ENCODE results near the gene C1orf159. TPM values are rescaled to one million over a fixed set of nuclear protein-coding genes. Genes with fewer than 3 reads are reported as not detected.

C1orf159 gene
- total and polyA plus RNA-seq, 10 of the 15 experiments (the other 5 are each of a cell fraction or from before 2014, with no cell fraction given): 0.11 to 23.4 (median 8.0) TPM

DNA sequence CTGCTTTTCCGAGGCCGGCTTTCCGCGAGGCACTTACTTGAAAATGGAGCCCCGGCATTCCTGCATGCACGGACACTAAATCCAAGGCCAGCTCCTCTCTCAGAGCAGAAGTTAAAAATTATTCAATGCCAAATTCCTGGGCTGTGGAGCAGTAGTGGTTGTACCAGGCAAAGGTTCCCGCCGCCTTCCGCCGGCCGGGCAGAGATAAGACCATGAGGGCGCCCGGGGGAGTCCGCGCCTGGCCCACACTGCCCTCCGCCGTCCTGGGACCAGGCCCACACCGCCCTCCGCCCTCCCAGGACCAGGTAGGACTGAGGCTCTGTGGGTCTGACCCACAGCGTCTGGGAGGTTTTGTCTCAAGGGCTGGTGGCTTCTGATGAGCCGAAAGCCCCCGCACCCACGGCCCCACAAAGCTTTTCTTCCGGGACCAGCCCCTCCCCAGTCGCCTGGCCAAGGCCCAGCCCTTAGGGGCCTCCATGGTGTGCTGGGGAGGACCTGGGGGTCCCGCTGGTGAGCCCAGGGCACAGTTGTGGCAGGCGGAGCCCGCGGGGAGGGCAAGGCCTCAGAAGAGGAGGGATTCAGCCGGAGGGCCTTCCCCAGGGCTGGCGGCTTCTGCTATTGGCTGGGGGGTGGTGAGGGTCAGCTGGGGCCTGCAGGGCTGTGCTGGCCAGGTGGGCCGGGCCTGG, 12.7 kb upstream of the C1orf159 start (continued):
- TF ChIP-seq, protein P1, sequence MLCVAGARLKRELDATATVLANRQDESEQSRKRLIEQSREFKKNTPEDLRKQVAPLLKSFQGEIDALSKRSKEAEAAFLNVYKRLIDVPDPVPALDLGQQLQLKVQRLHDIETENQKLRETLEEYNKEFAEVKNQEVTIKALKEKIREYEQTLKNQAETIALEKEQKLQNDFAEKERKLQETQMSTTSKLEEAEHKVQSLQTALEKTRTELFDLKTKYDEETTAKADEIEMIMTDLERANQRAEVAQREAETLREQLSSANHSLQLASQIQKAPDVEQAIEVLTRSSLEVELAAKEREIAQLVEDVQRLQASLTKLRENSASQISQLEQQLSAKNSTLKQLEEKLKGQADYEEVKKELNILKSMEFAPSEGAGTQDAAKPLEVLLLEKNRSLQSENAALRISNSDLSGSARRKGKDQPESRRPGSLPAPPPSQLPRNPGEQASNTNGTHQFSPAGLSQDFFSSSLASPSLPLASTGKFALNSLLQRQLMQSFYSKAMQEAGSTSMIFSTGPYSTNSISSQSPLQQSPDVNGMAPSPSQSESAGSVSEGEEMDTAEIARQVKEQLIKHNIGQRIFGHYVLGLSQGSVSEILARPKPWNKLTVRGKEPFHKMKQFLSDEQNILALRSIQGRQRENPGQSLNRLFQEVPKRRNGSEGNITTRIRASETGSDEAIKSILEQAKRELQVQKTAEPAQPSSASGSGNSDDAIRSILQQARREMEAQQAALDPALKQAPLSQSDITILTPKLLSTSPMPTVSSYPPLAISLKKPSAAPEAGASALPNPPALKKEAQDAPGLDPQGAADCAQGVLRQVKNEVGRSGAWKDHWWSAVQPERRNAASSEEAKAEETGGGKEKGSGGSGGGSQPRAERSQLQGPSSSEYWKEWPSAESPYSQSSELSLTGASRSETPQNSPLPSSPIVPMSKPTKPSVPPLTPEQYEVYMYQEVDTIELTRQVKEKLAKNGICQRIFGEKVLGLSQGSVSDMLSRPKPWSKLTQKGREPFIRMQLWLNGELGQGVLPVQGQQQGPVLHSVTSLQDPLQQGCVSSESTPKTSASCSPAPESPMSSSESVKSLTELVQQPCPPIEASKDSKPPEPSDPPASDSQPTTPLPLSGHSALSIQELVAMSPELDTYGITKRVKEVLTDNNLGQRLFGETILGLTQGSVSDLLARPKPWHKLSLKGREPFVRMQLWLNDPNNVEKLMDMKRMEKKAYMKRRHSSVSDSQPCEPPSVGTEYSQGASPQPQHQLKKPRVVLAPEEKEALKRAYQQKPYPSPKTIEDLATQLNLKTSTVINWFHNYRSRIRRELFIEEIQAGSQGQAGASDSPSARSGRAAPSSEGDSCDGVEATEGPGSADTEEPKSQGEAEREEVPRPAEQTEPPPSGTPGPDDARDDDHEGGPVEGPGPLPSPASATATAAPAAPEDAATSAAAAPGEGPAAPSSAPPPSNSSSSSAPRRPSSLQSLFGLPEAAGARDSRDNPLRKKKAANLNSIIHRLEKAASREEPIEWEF (IDR thresholded peaks at IDR 0.05; ENCODE audit: insufficient replicate concordance, low read depth, low read length): no peak
- no peak for TF ChIP-seq RBBP5 (conservative IDR thresholded peaks at IDR 0.05)
- no peak for TF ChIP-seq ZNF217 (IDR thresholded peaks at IDR 0.05)
- no peak for TF ChIP-seq SUZ12 (IDR thresholded peaks at IDR 0.05; ENCODE audit: unreplicated experiment)
- no peak for TF ChIP-seq RCOR1 (conservative IDR thresholded peaks at IDR 0.05; ENCODE audit: low read depth, low read length)
- no peak for TF ChIP-seq STAT3 (IDR thresholded peaks at IDR 0.05; ENCODE audit: low read depth, low read length)
- no peak for TF ChIP-seq ZNF274 (IDR thresholded peaks at IDR 0.05; ENCODE audit: insufficient read depth, insufficient read length)
- TF ChIP-seq CHD1 (IDR thresholded peaks at IDR 0.05; ENCODE audit: low read depth, low read length): no peak
- no peak for TF ChIP-seq CBX3 (IDR thresholded peaks at IDR 0.05; ENCODE audit: borderline replicate concordance, low read depth)
- TF ChIP-seq, protein P2, sequence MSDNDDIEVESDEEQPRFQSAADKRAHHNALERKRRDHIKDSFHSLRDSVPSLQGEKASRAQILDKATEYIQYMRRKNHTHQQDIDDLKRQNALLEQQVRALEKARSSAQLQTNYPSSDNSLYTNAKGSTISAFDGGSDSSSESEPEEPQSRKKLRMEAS (IDR thresholded peaks at IDR 0.05; ENCODE audit: low read depth, low read length): no peak
- TF ChIP-seq, protein P3, sequence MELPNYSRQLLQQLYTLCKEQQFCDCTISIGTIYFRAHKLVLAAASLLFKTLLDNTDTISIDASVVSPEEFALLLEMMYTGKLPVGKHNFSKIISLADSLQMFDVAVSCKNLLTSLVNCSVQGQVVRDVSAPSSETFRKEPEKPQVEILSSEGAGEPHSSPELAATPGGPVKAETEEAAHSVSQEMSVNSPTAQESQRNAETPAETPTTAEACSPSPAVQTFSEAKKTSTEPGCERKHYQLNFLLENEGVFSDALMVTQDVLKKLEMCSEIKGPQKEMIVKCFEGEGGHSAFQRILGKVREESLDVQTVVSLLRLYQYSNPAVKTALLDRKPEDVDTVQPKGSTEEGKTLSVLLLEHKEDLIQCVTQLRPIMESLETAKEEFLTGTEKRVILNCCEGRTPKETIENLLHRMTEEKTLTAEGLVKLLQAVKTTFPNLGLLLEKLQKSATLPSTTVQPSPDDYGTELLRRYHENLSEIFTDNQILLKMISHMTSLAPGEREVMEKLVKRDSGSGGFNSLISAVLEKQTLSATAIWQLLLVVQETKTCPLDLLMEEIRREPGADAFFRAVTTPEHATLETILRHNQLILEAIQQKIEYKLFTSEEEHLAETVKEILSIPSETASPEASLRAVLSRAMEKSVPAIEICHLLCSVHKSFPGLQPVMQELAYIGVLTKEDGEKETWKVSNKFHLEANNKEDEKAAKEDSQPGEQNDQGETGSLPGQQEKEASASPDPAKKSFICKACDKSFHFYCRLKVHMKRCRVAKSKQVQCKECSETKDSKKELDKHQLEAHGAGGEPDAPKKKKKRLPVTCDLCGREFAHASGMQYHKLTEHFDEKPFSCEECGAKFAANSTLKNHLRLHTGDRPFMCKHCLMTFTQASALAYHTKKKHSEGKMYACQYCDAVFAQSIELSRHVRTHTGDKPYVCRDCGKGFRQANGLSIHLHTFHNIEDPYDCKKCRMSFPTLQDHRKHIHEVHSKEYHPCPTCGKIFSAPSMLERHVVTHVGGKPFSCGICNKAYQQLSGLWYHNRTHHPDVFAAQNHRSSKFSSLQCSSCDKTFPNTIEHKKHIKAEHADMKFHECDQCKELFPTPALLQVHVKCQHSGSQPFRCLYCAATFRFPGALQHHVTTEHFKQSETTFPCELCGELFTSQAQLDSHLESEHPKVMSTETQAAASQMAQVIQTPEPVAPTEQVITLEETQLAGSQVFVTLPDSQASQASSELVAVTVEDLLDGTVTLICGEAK (IDR thresholded peaks at IDR 0.05; ENCODE audit: borderline replicate concordance): no peak

All from GM12878 (cell line).